GM18526 (cell line): ENCODE data around the gene RHOU.

Experiments
- POLR2A ChIP-seq: IDR thresholded peaks from 3 replicates; pipeline ENCODE4 v1.6.1; 2011; ENCODE audit not compliant: insufficient read length; ENCODE audit errors: extremely low read depth

RHOU gene

GRCh38 chr1:228734881-228735801, at the start of gene RHOU:
Gene RHOU, plus strand, starts transcription at chr1:228735479. Its CDS starts 264 bp downstream, at chr1:228735743.
- no peak for TF ChIP-seq POLR2A

GRCh38 chr1:228687587-228687986, 47.7 kb upstream of the RHOU start:
- no peak for TF ChIP-seq POLR2A

GRCh38 chr1:228689255-228689654, 46.0 kb upstream of the RHOU start:
- TF ChIP-seq POLR2A, result no peak

- TF ChIP-seq POLR2A, result no peak
These were observed 44.1 kb upstream of the RHOU start for GRCh38 chr1:228691211-228691610.

GRCh38 chr1:228691926-228692325, 43.4 kb upstream of the RHOU start:
- TF ChIP-seq POLR2A, result no peak

GRCh38 chr1:228695015-228695955, 40.0 kb upstream of the RHOU start:
- TF ChIP-seq POLR2A, result no peak

- TF ChIP-seq POLR2A, result no peak
These were observed 37.9 kb upstream of the RHOU start for GRCh38 chr1:228697207-228698016.

- TF ChIP-seq POLR2A, result no peak
These were observed 37.3 kb upstream of the RHOU start for GRCh38 chr1:228698017-228698329.

GRCh38 chr1:228702433-228702832, 32.8 kb upstream of the RHOU start:
- no peak for TF ChIP-seq POLR2A

GRCh38 chr1:228706305-228706704, 29.0 kb upstream of the RHOU start:
- no peak for TF ChIP-seq POLR2A

GRCh38 chr1:228717081-228717480, 18.2 kb upstream of the RHOU start:
- TF ChIP-seq POLR2A, result no peak

- TF ChIP-seq POLR2A, result no peak
These were observed 13.9 kb upstream of the RHOU start for GRCh38 chr1:228721407-228721806.

GRCh38 chr1:228723287-228723686, 12.0 kb upstream of the RHOU start:
- no peak for TF ChIP-seq POLR2A

GRCh38 chr1:228723921-228724320, 11.4 kb upstream of the RHOU start:
- no peak for TF ChIP-seq POLR2A

- no peak for TF ChIP-seq POLR2A
These were observed 10.1 kb upstream of the RHOU start for GRCh38 chr1:228725178-228725577.

GRCh38 chr1:228727681-228728171, 7.6 kb upstream of the RHOU start:
- TF ChIP-seq POLR2A, result no peak

GRCh38 chr1:228732426-228732825, 2.9 kb upstream of the RHOU start:
- TF ChIP-seq POLR2A, result no peak
